Neural cell (in vitro differentiated cells): Measurements from ENCODE around the gene NLRP3. TPM values are rescaled to one million over a fixed set of nuclear protein-coding genes. Genes with fewer than 3 reads are reported as not detected.

Source experiments
- H2AFZ ChIP-seq: fragments of 200-600, 300-800 bp; sonication (generic), shearing (Covaris generic); 2 replicates; pipeline ENCODE4 v1.6.0; 2014; ENCODE audit warnings: low read depth, mild to moderate bottlenecking, antibody characterized with exemption, low read length, moderate library complexity
- H3F3A ChIP-seq: fragments of 200-600 bp; shearing (Covaris generic); 2 replicates; pipeline ENCODE4 v1.6.1; 2016; ENCODE audit warnings: mild to moderate bottlenecking, moderate library complexity, mixed read lengths, antibody characterized with exemption, low read length; ENCODE audit not compliant: insufficient read depth, poor library complexity, severe bottlenecking
- H3K27ac ChIP-seq: fragments of 200-600, 300-800 bp; sonication (generic), shearing (Covaris generic); 2 replicates; pipeline ENCODE4 v1.5.1; 2014; ENCODE audit warnings: mild to moderate bottlenecking, low read length, moderate library complexity
- H3K27me3 ChIP-seq: fragments of 300-800, 200-600 bp; sonication (generic), shearing (Covaris generic); 2 replicates; pipeline ENCODE4 v1.6.0; 2014; ENCODE audit warnings: mild to moderate bottlenecking, low read depth, low read length, moderate library complexity; ENCODE audit not compliant: insufficient read depth
- H3K36me3 ChIP-seq: fragments of 300-800, 200-600 bp; sonication (generic), shearing (Covaris generic); 2 replicates; pipeline ENCODE4 v1.5.1; 2014; ENCODE audit warnings: mild to moderate bottlenecking, antibody characterized with exemption, low read length, moderate library complexity; ENCODE audit not compliant: insufficient read depth
- H3K4me2 ChIP-seq: fragments of 300-800, 200-600 bp; sonication (generic), shearing (Covaris generic); 2 replicates; pipeline ENCODE4 v1.6.0; 2014; ENCODE audit warnings: mild to moderate bottlenecking, low read length
- H3K4me3 ChIP-seq: fragments of 300-800, 200-600 bp; sonication (generic), shearing (Covaris generic); 2 replicates; pipeline ENCODE4 v1.5.1; 2014; ENCODE audit warnings: mild to moderate bottlenecking, low read length, moderate library complexity
- H3K79me2 ChIP-seq: fragments of 200-600 bp; shearing (Covaris generic); replicated peaks from 2 replicates; pipeline ENCODE4 v1.6.0; 2014; ENCODE audit warnings: mild to moderate bottlenecking, low read length, moderate library complexity; ENCODE audit not compliant: insufficient read depth
- H3K9ac ChIP-seq: fragments of 300-800, 200-600 bp; sonication (generic), shearing (Covaris generic); 2 replicates; pipeline ENCODE4 v1.6.1; 2016; ENCODE audit warnings: mild to moderate bottlenecking, low read length, mixed read lengths
- H3K9me2 ChIP-seq: fragments of 200-600 bp; shearing (Covaris generic); 2 replicates; pipeline ENCODE4 v1.6.1; 2016; ENCODE audit warnings: mild to moderate bottlenecking, low read length, mixed read lengths; ENCODE audit not compliant: insufficient read depth
- H3K9me3 ChIP-seq: fragments of 200-600, 300-800 bp; sonication (generic), shearing (Covaris generic); 2 replicates; pipeline ENCODE4 v1.6.1; 2016; ENCODE audit warnings: mild to moderate bottlenecking, mixed run types, low read length, moderate library complexity, mixed read lengths
- H4K20me1 ChIP-seq: fragments of 200-600 bp; shearing (Covaris generic); 2 replicates; pipeline ENCODE4 v1.6.1; 2016; ENCODE audit warnings: mild to moderate bottlenecking, mixed run types; ENCODE audit not compliant: insufficient read depth
- EP300 ChIP-seq: fragments of 450-650 bp; conservative IDR thresholded peaks from 2 replicates; pipeline ENCODE4 v1.6.1; 2014; ENCODE audit warnings: antibody characterized with exemption, mild to moderate bottlenecking, moderate library complexity; ENCODE audit not compliant: poor library complexity, severe bottlenecking
- EZH2 ChIP-seq: fragments of 200-600, 300-800 bp; shearing (Covaris generic), sonication (generic); IDR thresholded peaks from 2 replicates; pipeline ENCODE4 v1.6.1; 2014; ENCODE audit warnings: antibody characterized with exemption, low read length, borderline replicate concordance, mild to moderate bottlenecking; ENCODE audit not compliant: insufficient read depth, poor library complexity, severe bottlenecking
- MXI1 ChIP-seq: fragments of 450-650 bp; conservative IDR thresholded peaks from 2 replicates; pipeline ENCODE4 v1.6.1; 2014; ENCODE audit warnings: antibody characterized with exemption, mild to moderate bottlenecking; ENCODE audit not compliant: poor library complexity, severe bottlenecking
- POLR2AphosphoS5 ChIP-seq: IDR thresholded peaks from 2 replicates; pipeline ENCODE4 v1.6.1; 2012
- RAD21 ChIP-seq: fragments of 450-650 bp; conservative IDR thresholded peaks from 2 replicates; pipeline ENCODE4 v1.6.1; 2014; ENCODE audit warnings: antibody characterized with exemption, mild to moderate bottlenecking, moderate library complexity
- SMC3 ChIP-seq: fragments of 450-650 bp; conservative IDR thresholded peaks from 2 replicates; pipeline ENCODE4 v1.6.1; 2014; ENCODE audit warnings: antibody characterized with exemption, mild to moderate bottlenecking, moderate library complexity; ENCODE audit not compliant: poor library complexity
- TAF1 ChIP-seq: IDR thresholded peaks from 2 replicates; pipeline ENCODE4 v1.6.1; 2012; ENCODE audit warnings: low read depth
- polyA plus RNA-seq: library from polyadenylated mRNA; depleted of rRNA; stranded (reverse); fragments of >200 nt; gene quantifications from 2 replicates; pipeline ENCODE4 v1.2.3, GENCODE V29; 2014
- TF ChIP-seq, protein P1 (sequence below): IDR thresholded peaks from 2 replicates; pipeline ENCODE4 v1.6.1; 2012; ENCODE audit warnings: borderline replicate concordance
- TF ChIP-seq, protein P2 (sequence below): fragments of 450-650 bp; IDR thresholded peaks from 2 replicates; pipeline ENCODE4 v1.5.1; 2014; ENCODE audit warnings: antibody characterized with exemption, mild to moderate bottlenecking, moderate library complexity; ENCODE audit not compliant: poor library complexity, severe bottlenecking

The NLRP3 gene
- polyA plus RNA-seq, 1 donor from 2014 or later, result 0.36 TPM

DNA sequence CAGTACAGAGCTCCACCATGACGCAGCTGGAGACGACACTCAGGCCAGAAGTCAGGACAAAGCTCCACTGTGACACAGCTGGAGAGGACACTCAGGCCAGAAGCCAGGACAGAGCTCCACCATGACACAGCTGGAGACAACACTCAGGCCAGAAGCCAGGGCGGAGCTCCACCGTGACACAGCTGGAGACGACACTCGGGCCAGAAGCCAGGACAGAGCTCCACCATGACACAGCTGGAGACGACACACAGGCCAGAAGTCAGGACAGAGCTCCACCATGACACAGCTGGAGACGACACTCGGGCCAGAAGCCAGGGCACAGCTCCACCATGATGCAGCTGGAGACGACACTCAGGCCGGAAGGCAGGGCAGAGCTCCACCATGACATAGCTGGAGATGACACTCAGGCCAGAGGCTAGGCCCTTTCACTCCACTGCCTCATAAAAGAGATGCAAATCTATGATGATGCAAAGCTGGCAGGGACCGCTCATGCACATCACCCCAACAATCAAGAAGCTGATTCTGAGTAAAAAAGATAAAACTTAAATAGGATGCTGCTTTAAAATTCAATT, 55.6 kb downstream of the NLRP3 start:
- TF ChIP-seq, protein P1, sequence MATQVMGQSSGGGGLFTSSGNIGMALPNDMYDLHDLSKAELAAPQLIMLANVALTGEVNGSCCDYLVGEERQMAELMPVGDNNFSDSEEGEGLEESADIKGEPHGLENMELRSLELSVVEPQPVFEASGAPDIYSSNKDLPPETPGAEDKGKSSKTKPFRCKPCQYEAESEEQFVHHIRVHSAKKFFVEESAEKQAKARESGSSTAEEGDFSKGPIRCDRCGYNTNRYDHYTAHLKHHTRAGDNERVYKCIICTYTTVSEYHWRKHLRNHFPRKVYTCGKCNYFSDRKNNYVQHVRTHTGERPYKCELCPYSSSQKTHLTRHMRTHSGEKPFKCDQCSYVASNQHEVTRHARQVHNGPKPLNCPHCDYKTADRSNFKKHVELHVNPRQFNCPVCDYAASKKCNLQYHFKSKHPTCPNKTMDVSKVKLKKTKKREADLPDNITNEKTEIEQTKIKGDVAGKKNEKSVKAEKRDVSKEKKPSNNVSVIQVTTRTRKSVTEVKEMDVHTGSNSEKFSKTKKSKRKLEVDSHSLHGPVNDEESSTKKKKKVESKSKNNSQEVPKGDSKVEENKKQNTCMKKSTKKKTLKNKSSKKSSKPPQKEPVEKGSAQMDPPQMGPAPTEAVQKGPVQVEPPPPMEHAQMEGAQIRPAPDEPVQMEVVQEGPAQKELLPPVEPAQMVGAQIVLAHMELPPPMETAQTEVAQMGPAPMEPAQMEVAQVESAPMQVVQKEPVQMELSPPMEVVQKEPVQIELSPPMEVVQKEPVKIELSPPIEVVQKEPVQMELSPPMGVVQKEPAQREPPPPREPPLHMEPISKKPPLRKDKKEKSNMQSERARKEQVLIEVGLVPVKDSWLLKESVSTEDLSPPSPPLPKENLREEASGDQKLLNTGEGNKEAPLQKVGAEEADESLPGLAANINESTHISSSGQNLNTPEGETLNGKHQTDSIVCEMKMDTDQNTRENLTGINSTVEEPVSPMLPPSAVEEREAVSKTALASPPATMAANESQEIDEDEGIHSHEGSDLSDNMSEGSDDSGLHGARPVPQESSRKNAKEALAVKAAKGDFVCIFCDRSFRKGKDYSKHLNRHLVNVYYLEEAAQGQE, result no peak
- TF ChIP-seq EZH2 (no peak), EP300 (no peak), MXI1 (no peak), SMC3 (no peak), POLR2AphosphoS5 (no peak), TAF1 (no peak), RAD21 (no peak)
- TF ChIP-seq, protein P2, sequence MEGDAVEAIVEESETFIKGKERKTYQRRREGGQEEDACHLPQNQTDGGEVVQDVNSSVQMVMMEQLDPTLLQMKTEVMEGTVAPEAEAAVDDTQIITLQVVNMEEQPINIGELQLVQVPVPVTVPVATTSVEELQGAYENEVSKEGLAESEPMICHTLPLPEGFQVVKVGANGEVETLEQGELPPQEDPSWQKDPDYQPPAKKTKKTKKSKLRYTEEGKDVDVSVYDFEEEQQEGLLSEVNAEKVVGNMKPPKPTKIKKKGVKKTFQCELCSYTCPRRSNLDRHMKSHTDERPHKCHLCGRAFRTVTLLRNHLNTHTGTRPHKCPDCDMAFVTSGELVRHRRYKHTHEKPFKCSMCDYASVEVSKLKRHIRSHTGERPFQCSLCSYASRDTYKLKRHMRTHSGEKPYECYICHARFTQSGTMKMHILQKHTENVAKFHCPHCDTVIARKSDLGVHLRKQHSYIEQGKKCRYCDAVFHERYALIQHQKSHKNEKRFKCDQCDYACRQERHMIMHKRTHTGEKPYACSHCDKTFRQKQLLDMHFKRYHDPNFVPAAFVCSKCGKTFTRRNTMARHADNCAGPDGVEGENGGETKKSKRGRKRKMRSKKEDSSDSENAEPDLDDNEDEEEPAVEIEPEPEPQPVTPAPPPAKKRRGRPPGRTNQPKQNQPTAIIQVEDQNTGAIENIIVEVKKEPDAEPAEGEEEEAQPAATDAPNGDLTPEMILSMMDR, result no peak
- Histone ChIP-seq H3K27ac (no peak overlapping the region), H3K27me3 (no peaks in the 10 kb centered on the region), H3F3A (no peaks in the 10 kb centered on the region), H3K9ac (no peak overlapping the region), H3K79me2 (no peaks in the 10 kb centered on the region), H2AFZ (no peak overlapping the region), H3K4me3 (no peak overlapping the region), H4K20me1 (no peaks in the 10 kb centered on the region), H3K9me2 (no peaks in the 10 kb centered on the region), H3K4me2 (no peak overlapping the region), H3K9me3 (no peaks in the 10 kb centered on the region), H3K36me3 (no peaks in the 10 kb centered on the region)

DNA sequence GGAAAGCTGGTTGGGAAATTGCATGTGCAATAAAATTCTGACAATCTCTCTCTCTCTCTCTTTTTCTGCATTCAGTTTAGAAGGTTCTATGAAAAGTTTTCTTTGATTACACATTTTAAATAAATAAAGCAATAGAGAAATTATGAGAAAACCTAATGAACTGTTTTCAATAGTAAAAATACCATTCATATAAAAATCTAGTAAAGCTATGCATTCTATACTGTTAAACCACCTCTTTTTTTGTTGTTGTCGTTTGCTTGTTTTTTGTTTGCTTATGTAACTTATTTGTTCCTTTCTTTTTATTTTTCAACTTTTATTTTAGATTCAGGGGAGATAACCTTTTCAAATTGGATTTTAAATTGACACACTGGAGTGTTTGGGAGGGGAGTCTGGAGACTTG, 56.1 kb downstream of the NLRP3 start:
- Histone ChIP-seq H3K4me3 (no peak overlapping the region), H2AFZ (no peak overlapping the region), H3K79me2 (no peaks in the 10 kb centered on the region), H3K9me2 (no peaks in the 10 kb centered on the region), H3K27me3 (no peaks in the 10 kb centered on the region), H3F3A (no peaks in the 10 kb centered on the region), H3K4me2 (no peak overlapping the region), H3K27ac (no peak overlapping the region), H4K20me1 (no peaks in the 10 kb centered on the region), H3K9me3 (no peaks in the 10 kb centered on the region), H3K36me3 (no peaks in the 10 kb centered on the region), H3K9ac (no peak overlapping the region)
- no peak for TF ChIP-seq POLR2AphosphoS5
- TF ChIP-seq, protein P1, result no peak
- TF ChIP-seq SMC3, result no peak
- no peak for TF ChIP-seq TAF1
- TF ChIP-seq EZH2, result no peak
- TF ChIP-seq EP300, result no peak
